Activated naive CD4-positive, alpha-beta T cell treated with Interleukin-2 at 50 U/mL for 16 hours (primary cell): ENCODE results near the gene ZNF497.
A peak's percentile ranks its signal among the peaks of the same experiment; 100 is the strongest.

Experiments
- DNase-seq: peaks from one replicate; pipeline ENCODE4 v3.0.0-alpha.2; 2020

Gene ZNF497

GRCh38 chr19:58345558-58345957 lies 17.0 kb downstream of the ZNF497 start:
- DNase-seq, result no peak

DNA sequence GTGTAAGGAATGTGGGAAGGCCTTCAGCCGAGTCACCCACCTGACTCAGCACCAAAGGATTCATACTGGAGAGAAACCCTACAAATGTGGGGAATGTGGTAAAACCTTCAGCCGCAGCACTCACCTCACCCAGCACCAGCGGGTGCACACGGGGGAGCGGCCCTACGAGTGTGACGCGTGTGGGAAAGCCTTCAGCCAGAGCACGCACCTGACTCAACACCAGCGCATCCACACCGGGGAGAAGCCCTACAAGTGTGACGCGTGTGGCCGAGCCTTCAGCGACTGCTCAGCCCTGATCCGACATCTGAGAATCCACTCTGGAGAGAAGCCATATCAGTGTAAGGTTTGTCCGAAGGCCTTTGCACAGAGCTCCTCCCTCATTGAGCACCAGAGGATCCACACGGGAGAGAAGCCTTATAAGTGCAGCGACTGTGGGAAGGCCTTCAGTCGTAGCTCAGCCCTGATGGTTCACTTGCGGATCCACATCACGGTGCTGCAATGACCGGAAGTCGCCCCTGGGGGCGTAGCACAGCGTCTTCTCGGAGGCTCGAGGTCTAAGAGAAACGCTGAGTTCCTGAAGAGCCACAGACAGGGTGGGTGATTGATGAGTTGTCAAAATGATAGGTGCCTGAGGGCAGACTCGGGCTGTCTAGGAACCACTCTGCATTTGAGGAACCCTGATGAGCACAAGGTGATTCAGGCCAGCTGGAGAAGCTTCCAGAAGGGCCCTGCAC lies 23.6 kb downstream of the ZNF497 start:
- DNase-seq, result no peak

DNA sequence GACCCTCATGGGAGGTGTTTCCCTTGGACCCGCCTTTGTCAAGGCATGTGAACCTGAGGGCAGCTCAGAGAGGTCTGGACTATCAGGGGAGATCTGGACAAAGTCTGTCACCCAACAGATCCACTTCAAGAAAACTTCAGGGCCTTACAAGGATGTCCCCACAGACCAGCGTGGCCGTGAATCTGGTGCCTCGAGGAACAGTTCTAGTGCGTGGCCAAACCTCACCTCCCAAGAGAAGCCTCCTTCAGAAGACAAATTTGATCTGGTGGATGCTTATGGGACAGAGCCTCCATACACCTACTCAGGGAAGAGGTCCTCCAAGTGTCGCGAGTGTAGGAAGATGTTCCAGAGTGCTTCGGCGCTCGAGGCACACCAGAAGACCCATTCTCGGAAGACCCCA lies 24.2 kb downstream of the ZNF497 start:
- DNase-seq, result no peak

GRCh38 chr19:58336820-58337219 lies 25.7 kb downstream of the ZNF497 start:
- no peak for DNase-seq

DNA sequence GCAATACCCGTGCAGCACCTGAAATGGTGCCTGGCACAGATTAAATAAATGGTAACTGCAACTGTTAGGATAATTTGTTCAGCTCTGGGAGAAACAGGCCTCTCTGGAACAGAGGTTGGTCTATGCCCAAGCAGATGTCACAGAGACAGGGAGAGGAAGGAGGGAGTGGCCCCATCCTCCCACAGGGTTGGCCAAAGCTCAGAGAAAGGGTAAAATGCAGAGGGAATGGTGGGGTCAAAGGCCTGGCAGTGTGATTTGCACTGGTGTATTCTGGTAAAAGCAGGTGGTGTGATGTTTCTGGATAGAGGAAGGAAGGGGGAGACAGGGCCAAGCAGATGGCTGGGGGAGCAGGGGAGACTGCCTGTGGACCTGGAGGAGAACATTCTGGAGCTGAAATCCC lies 26.3 kb downstream of the ZNF497 start:
- DNase-seq, result no peak

- DNase-seq, result no peak
Measured at GRCh38 chr19:58335630-58336029, 26.9 kb downstream of the ZNF497 start.

DNA sequence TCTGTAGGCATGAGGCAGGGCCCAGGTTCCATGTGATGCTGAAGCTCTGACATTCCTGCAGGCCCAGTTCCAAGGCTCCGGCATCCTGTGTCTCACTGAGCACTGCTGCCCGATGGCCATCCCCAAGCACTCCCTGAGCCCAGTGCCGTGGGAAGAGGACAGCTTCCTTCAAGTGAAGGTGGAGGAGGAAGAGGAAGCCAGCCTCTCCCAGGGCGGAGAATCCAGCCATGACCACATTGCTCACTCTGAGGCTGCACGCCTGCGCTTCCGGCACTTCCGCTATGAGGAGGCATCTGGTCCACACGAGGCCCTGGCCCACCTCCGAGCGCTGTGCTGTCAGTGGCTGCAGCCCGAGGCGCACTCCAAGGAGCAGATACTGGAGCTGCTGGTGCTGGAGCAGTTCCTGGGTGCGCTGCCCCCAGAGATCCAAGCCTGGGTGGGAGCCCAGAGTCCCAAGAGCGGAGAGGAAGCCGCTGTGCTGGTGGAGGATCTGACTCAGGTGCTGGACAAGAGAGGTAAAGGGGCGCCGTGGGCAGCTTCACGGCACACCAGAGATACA lies 27.8 kb downstream of the ZNF497 start:
- DNase-seq, result no peak

DNA sequence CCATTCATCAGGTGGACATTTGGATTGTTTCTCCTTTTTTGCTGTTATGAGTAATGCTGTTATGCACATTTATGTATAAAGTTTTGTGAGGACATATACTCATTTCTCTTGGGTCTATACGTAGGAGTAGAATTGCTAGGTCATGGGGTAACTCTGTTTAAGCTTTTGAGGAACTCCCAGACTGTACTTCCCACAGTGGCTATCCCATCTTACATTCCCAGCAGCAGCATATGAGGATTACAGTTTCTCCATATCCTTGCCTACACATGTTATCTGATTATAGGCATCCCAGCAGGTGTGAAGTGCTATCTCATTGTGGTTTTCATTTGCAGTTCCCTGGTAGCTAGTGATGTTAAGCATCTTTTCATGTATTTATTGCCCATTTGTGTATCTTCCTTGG lies 29.9 kb downstream of the ZNF497 start:
- no peak for DNase-seq

- DNase-seq, result no peak
Measured at GRCh38 chr19:58330458-58330857, 32.1 kb downstream of the ZNF497 start.

- no peak for DNase-seq
Measured at GRCh38 chr19:58328999-58329398, 33.6 kb downstream of the ZNF497 start.

GRCh38 chr19:58326914-58327726 lies 35.4 kb downstream of the ZNF497 start, which contains the start of gene ZSCAN22:
ZSCAN22 (plus strand) TSS chr19:58326994; CDS start chr19:58334803, 7,809 bp downstream.
- DNase-seq, result peak; percentile 91

DNA sequence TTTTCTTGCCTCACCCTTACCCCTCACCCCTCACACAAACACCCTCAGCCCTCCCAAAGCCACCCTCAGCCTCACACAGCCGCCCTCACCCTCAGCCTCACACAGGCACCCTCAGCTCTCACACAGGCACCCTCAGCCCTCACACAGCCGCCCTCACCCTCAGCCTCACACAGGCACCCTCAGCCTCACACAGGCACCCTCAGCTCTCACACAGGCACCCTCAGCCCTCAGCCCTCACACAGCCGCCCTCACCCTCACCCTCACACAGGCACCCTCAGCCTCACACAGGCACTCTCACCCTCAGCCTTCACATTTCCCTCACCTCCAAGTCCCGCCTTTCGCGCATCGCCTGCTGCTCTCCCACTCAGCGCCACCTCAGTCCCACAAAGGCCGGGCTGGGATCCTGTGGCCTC lies 36.0 kb downstream of the ZNF497 start:
- no peak for DNase-seq

DNA sequence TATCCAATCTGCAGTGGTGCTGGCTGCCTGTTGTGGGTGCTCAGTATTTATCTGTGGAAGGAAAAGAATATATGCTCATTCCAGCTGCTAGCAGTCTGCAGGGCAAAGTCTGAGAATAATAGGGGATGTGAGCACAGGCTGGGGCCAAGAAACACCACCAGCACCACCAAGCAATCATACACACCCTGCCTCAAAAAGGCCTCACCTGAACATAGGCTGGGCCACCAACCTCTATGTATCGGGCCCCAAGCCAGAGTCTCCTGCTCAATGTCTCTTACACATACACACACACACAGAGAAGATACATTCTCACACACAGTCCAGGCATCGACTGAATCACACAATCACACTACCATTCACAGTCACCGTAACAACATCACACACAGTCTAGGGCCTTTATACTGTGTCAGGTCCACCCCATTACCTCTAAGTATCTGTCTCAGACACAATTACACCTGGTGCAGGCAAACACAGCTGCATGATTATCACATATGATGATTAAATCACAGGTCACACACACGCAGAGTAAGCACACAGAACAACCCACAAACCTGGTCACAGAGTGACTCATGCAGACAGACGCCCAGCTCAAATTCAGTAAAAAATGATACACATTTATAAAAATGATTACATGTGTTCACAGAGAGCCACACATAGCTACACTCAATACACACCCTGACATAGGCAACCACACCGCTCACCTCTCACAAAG lies 37.1 kb downstream of the ZNF497 start:
- no peak for DNase-seq

DNA sequence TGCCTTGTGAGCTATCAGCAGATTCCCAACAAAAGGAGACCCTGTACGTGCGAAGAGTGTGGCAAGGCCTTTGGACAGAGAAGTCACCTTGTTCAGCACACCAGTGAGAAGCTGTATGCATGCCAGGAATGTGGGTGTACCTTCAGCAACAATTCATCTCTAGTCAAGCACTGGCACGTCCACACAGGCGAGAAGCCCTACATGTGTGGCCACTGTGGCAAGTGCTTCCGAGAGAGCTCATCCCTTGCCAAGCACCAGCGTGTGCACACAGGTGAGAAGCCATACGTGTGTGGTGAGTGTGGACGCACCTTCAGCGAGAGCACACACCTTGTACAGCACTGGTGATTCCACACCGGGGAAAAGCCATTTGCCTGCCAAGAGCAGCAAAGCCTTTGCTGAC lies 43.3 kb downstream of the ZNF497 start:
- no peak for DNase-seq

GRCh38 chr19:58318297-58318696 lies 44.3 kb downstream of the ZNF497 start:
- DNase-seq, result no peak

GRCh38 chr19:58317476-58318072 lies 45.0 kb downstream of the ZNF497 start:
- no peak for DNase-seq

- no peak for DNase-seq
Measured at GRCh38 chr19:58315580-58315979, 47.0 kb downstream of the ZNF497 start.

DNA sequence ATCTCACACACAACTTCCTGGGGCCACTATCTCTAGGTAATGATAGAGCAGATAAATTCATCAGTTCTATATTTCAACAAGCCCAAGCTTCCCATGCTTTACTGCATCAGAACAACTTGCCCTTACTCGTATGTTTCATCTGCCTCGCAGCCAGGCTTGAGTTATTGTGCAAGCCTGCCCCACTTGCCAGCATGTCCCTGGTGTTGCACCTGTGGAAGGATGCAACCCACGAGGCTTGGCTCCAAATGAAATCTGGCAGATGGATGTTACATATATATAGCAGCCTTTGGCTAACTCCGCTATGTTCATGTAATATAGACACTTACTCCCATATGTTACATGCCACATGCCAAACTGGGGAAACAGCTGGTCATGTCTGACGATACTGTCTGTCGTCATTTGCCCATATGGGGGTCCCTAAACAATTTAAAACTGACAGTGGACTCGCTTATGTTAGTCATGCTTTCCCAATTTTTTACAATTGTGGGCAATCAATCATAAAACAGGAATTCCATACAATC lies 51.1 kb downstream of the ZNF497 start:
- no peak for DNase-seq

- peak; percentile 11 for DNase-seq
Measured at GRCh38 chr19:58310685-58311084, 51.9 kb downstream of the ZNF497 start.

- no peak for DNase-seq
Measured at GRCh38 chr19:58307736-58308135, 54.8 kb downstream of the ZNF497 start.

- DNase-seq, result no peak
Measured at GRCh38 chr19:58305932-58306323, 56.6 kb downstream of the ZNF497 start.

DNA sequence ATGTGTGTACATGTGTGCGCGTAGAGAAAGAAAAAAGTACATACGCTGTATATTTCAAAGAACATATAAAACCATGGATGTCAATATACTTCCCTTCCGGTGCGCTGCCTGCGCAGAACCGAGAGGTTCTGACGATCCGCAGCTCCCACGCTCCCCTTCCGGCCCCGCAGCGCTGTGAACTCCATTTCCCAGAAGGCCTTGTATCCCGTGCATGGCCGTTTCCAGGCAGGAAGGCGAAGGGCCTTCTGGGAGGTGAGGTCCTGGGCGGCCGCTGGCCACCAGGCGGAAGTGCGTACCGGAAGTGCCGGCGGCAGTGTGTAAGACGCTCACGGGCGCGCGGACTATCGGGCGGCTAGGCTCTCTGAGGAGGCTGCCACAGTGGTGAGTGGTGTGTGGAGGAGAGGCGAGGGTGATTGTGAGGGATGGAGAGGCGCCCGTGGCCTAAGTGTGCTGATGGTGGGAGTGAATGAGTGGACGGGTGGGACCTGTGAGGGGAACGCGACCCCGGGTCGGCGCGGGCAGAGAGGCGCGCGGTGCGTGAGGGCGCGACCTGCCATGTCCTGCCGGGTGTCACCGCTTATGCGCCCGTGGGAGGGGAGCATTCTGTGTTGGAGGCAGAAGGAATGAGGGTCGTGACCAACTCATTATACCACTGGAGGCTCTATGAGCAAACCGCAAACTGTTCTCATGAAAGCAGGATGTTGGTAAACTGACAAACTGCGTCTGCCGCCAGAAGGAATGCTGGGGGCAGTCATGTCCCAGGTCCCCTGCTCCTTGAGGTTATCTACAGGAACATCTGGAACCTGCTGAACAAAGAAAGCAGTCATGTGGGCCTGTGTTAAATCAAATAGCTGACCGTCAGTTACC lies 57.3 kb downstream of the ZNF497 start, which contains the start of gene ERVK3-1:
TSS of gene ERVK3-1 (plus strand) at position 313 of the 867 bp plus-strand sequence. CDS start 6,792 bp downstream, outside the sequence.
- peak; percentile 95 for DNase-seq
